ENCODE data around the gene STRN4.

The STRN4 gene

GRCh38 chr19:46742926-46743480 is 3.2 kb downstream of the STRN4 start:
- DNase-seq (ENCODE audit: low read depth in 2 of 2) = no peak

- DNase-seq (ENCODE audit: low read depth in 2 of 2) = no peak
These were observed 4.8 kb downstream of the STRN4 start for GRCh38 chr19:46741447-46741846.

- DNase-seq (ENCODE audit: low read depth in 2 of 2) = no peak
These were observed 6.9 kb downstream of the STRN4 start for GRCh38 chr19:46739290-46739771.

- no peak for DNase-seq (ENCODE audit: low read depth in 2 of 2)
These were observed 8.5 kb downstream of the STRN4 start for GRCh38 chr19:46737761-46738171.

- no peak for DNase-seq (ENCODE audit: low read depth in 2 of 2)
These were observed 9.0 kb downstream of the STRN4 start for GRCh38 chr19:46737298-46737654.

GRCh38 chr19:46736531-46737297 is 9.5 kb downstream of the STRN4 start:
- no peak for DNase-seq (ENCODE audit: low read depth in 2 of 2)

- DNase-seq (ENCODE audit: low read depth in 2 of 2) = no peak
These were observed 12.5 kb downstream of the STRN4 start for GRCh38 chr19:46733690-46734292.

GRCh38 chr19:46732966-46733689 is 13.1 kb downstream of the STRN4 start:
- no peak for DNase-seq (ENCODE audit: low read depth in 2 of 2)

- no peak for DNase-seq (ENCODE audit: low read depth in 2 of 2)
These were observed 13.9 kb downstream of the STRN4 start for GRCh38 chr19:46732172-46732938.

- DNase-seq (ENCODE audit: low read depth in 2 of 2) = no peak
These were observed 14.7 kb downstream of the STRN4 start for GRCh38 chr19:46731584-46731983.

GRCh38 chr19:46731007-46731501 is 15.2 kb downstream of the STRN4 start:
- DNase-seq (ENCODE audit: low read depth in 2 of 2) = no peak

GRCh38 chr19:46730595-46730994 is 15.7 kb downstream of the STRN4 start:
- no peak for DNase-seq (ENCODE audit: low read depth in 2 of 2)

- DNase-seq (ENCODE audit: low read depth in 2 of 2) = no peak
These were observed 16.1 kb downstream of the STRN4 start for GRCh38 chr19:46730187-46730586.

GRCh38 chr19:46729696-46730095 is 16.6 kb downstream of the STRN4 start:
- DNase-seq (ENCODE audit: low read depth in 2 of 2) = no peak

GRCh38 chr19:46728693-46729339 is 17.4 kb downstream of the STRN4 start:
- DNase-seq (ENCODE audit: low read depth in 2 of 2) = peak; percentile 58 to 70

GRCh38 chr19:46728208-46728607 is 18.0 kb downstream of the STRN4 start:
- DNase-seq (ENCODE audit: low read depth in 2 of 2) = no peak

GRCh38 chr19:46727757-46728156 is 18.5 kb downstream of the STRN4 start:
- no peak for DNase-seq (ENCODE audit: low read depth in 2 of 2)

- no peak for DNase-seq (ENCODE audit: low read depth in 2 of 2)
These were observed 19.2 kb downstream of the STRN4 start for GRCh38 chr19:46726971-46727501.

GRCh38 chr19:46726551-46726950 is 19.7 kb downstream of the STRN4 start:
- no peak for DNase-seq (ENCODE audit: low read depth in 2 of 2)

- no peak for DNase-seq (ENCODE audit: low read depth in 2 of 2)
These were observed 20.3 kb downstream of the STRN4 start for GRCh38 chr19:46725859-46726393.

All from stimulated activated CD8-positive, alpha-beta memory T cell treated with anti-CD3 and anti-CD28 coated beads, Interleukin-7, amount 100 ng/mL, for 4 hours (primary cell).